HepG2 (cell line): ENCODE results near the gene LAMB2. TPM values are rescaled to one million over a fixed set of nuclear protein-coding genes. Genes with fewer than 3 reads are reported as not detected.

Experiments used
- ATAC-seq: fragments of 200-7000 bp; cut with Tn5 transposase; 3 replicates; pipeline ENCODE4 v1.9.1; 2020; ENCODE audit warnings: mild to moderate bottlenecking, moderate library complexity
- BruUV-seq: library from RNA; stranded (reverse); fragments of 400-500 nt; replicated peaks from 2 replicates; lab custom pipeline; 2021; lab: Mats Ljungman, UMichigan
- CTCF ChIA-PET: fragments of 300-600 bp; formaldehyde crosslinking; extraction: SDS; loops from one replicate; lab custom pipeline; 2021; ENCODE audit warnings: low total read pairs, inconsistent platforms, low intra/inter-chr PET ratio; lab: Yijun Ruan, JAX
- POLR2A ChIA-PET: fragments of 350-600 bp; sonication (Branson Sonifier 250); formaldehyde crosslinking; loops from one replicate; lab custom pipeline; 2020; ENCODE audit warnings: antibody characterized with exemption, inconsistent platforms; lab: Yijun Ruan, JAX
- DNase-seq: peaks from one replicate; pipeline ENCODE4 v3.0.0-alpha.2; 2015; ENCODE audit warnings: low spot score
- FAIRE-seq: peaks from 3 replicates; lab custom pipeline; 2011; peaks lifted over from hg19 to GRCh38; lab: Jason Lieb, UNC
- H2AFZ ChIP-seq: one replicate; pipeline ENCODE4 v1.6.1; 2011; ENCODE audit warnings: low read length, inconsistent platforms
- H3K27ac ChIP-seq: fragments of 300-600 bp; 3 replicates; pipeline ENCODE4 v1.8.0; 2011; ENCODE audit warnings: mixed run types, mild to moderate bottlenecking, mixed read lengths, low read length, inconsistent platforms; ENCODE audit not compliant: insufficient read depth; ENCODE audit errors: extremely low read length
- H3K27me3 ChIP-seq, 2 experiments: fragments of 200-600 bp in 1 of 2; 2 replicates in 1 of 2; 3 replicates in 1 of 2; pipeline versions ENCODE4 v1.6.0 to v1.8.0; 2011; ENCODE audit warnings: low read length in 2 of 2, mild to moderate bottlenecking in 2 of 2, moderate library complexity in 2 of 2, inconsistent platforms in 1 of 2; ENCODE audit not compliant: insufficient read depth in 2 of 2, control insufficient read depth in 1 of 2
- H3K36me3 ChIP-seq, 2 experiments: fragments of 200-600 bp in 1 of 2; replicated peaks in 1 of 2; 2 replicates in 1 of 2; 3 replicates in 1 of 2; pipeline versions ENCODE4 v1.5.1 to v1.8.0; 2011; ENCODE audit warnings: low read length in 2 of 2, inconsistent platforms in 1 of 2; ENCODE audit not compliant: insufficient read depth in 2 of 2, control insufficient read depth in 1 of 2
- H3K4me1 ChIP-seq: 2 replicates; pipeline ENCODE4 v1.5.1; 2012; ENCODE audit warnings: low read length, inconsistent platforms; ENCODE audit not compliant: insufficient read depth
- H3K4me2 ChIP-seq: 2 replicates; pipeline ENCODE4 v1.6.0; 2011; ENCODE audit warnings: low read depth, low read length, inconsistent platforms
- H3K4me3 ChIP-seq, 3 experiments: fragments of 200-600 bp in 1 of 3; sonication (generic), shearing (Covaris generic) in 1 of 3; replicated peaks in 1 of 3; 2 replicates each; pipeline ENCODE4 v1.5.1; 2011 to 2016; ENCODE audit warnings: low read length in 3 of 3, inconsistent platforms in 2 of 3, low read depth in 2 of 3, mild to moderate bottlenecking in 2 of 3, control low read depth in 1 of 3, mixed read lengths in 1 of 3; ENCODE audit not compliant: insufficient read depth in 1 of 3
- H3K79me2 ChIP-seq: one replicate; pipeline ENCODE4 v1.6.1; 2011; ENCODE audit warnings: low read length, inconsistent platforms; ENCODE audit not compliant: insufficient read depth
- H3K9ac ChIP-seq: 2 replicates; pipeline ENCODE4 v1.6.0; 2011; ENCODE audit warnings: mild to moderate bottlenecking, low read depth, low read length, inconsistent platforms; ENCODE audit not compliant: insufficient read depth
- H3K9me3 ChIP-seq: 2 replicates; pipeline ENCODE4 v1.5.1; 2012; ENCODE audit warnings: mild to moderate bottlenecking, low read length
- H4K20me1 ChIP-seq: 2 replicates; pipeline ENCODE4 v1.6.0; 2011; ENCODE audit warnings: inconsistent platforms, mild to moderate bottlenecking, low read length, moderate library complexity; ENCODE audit not compliant: insufficient read depth
- AGO2 ChIP-seq: fragments of 200-400 bp; formaldehyde crosslinking; optimal IDR thresholded peaks from 2 replicates; pipeline ENCODE3; 2017; ENCODE audit warnings: mild to moderate bottlenecking, low read depth, low read length, moderate library complexity
- AKAP8 ChIP-seq: sonication (generic); formaldehyde crosslinking; IDR thresholded peaks from 2 replicates; pipeline ENCODE4 v1.5.1; 2020; ENCODE audit warnings: mild to moderate bottlenecking, missing genetic modification reagents
- GLI4 ChIP-seq: sonication (generic); formaldehyde crosslinking; IDR thresholded peaks from 2 replicates; pipeline ENCODE4 v1.5.1; 2020; ENCODE audit warnings: missing genetic modification reagents, mild to moderate bottlenecking, moderate library complexity, borderline replicate concordance
- GPN1 ChIP-seq: sonication (generic); formaldehyde crosslinking; IDR thresholded peaks from 2 replicates; pipeline ENCODE4 v1.5.1; 2020; ENCODE audit warnings: missing genetic modification reagents, borderline replicate concordance
- GTF3A ChIP-seq: sonication (generic); formaldehyde crosslinking; conservative IDR thresholded peaks from 2 replicates; pipeline ENCODE4 v1.4.0; 2020; ENCODE audit warnings: mild to moderate bottlenecking, missing genetic modification reagents
- KLF11 ChIP-seq: IDR thresholded peaks from 2 replicates; pipeline ENCODE4 v1.6.1; 2016; ENCODE audit warnings: missing compliant biosample characterization
- KLF13 ChIP-seq: sonication (generic); formaldehyde crosslinking; IDR thresholded peaks from 2 replicates; pipeline ENCODE4 v1.4.0; 2020; ENCODE audit warnings: mild to moderate bottlenecking, missing genetic modification reagents
- MAX ChIP-seq: IDR thresholded peaks from 2 replicates; pipeline ENCODE4 v1.6.1; 2012; ENCODE audit warnings: inconsistent platforms
- THAP7 ChIP-seq: sonication (generic); formaldehyde crosslinking; IDR thresholded peaks from 2 replicates; pipeline ENCODE4 v1.8.1; 2023; ENCODE audit warnings: mild to moderate bottlenecking, missing genetic modification reagents
- XRCC5 ChIP-seq: fragments of 200-400 bp; formaldehyde crosslinking; optimal IDR thresholded peaks from 2 replicates; pipeline ENCODE3; 2017; ENCODE audit warnings: mild to moderate bottlenecking, low read length
- ZFP90 ChIP-seq: sonication (generic); formaldehyde crosslinking; IDR thresholded peaks from 2 replicates; pipeline ENCODE4 v1.8.0; 2022; ENCODE audit warnings: missing genetic modification reagents, mild to moderate bottlenecking, inconsistent platforms, borderline replicate concordance
- ZMYM4 ChIP-seq: sonication (generic); formaldehyde crosslinking; IDR thresholded peaks from 2 replicates; pipeline ENCODE4 v1.8.1; 2023; ENCODE audit warnings: mild to moderate bottlenecking, missing genetic modification reagents
- ZNF34 ChIP-seq: sonication (generic); formaldehyde crosslinking; IDR thresholded peaks from 2 replicates; pipeline ENCODE4 v1.4.0; 2020; ENCODE audit warnings: mild to moderate bottlenecking, missing genetic modification reagents, borderline replicate concordance
- ZNF556 ChIP-seq: sonication (generic); formaldehyde crosslinking; IDR thresholded peaks from 2 replicates; pipeline ENCODE4 v1.4.0; 2020; ENCODE audit warnings: mild to moderate bottlenecking, missing genetic modification reagents, borderline replicate concordance
- ZNF574 ChIP-seq: sonication (generic); formaldehyde crosslinking; IDR thresholded peaks from 2 replicates; pipeline ENCODE4 v1.4.0; 2020; ENCODE audit warnings: missing genetic modification reagents
- ZNF790 ChIP-seq: sonication (generic); formaldehyde crosslinking; IDR thresholded peaks from 2 replicates; pipeline ENCODE4 v1.8.0; 2022; ENCODE audit warnings: missing genetic modification reagents, mild to moderate bottlenecking, borderline replicate concordance
- WGBS: methylation state at CpG from one replicate; pipeline ENCODE4 v1.1.6; 2017; ENCODE audit warnings: low lambda C conversion rate; 5-methylcytosine and 5-hydroxymethylcytosine counted together
- in situ Hi-C: cut with HindIII; loops from 2 replicates; pipeline ENCODE4 v1.10.0; 2017; ENCODE audit warnings: low pct_unique_long_range_greater_than_20kb; ENCODE audit not compliant: extremely low pct_ligation_motif_present
- intact Hi-C: fragments of 100-400 bp; cut with micrococcal nuclease; formaldehyde crosslinking; loops from one replicate; pipeline ENCODE4 v1.10.0; 2022; ENCODE audit not compliant: unreplicated experiment
- polyA plus RNA-seq, 8 experiments: library from polyadenylated mRNA; depleted of rRNA in 3 of 8; stranded (reverse) in 7 of 8; unstranded in 1 of 8; fragments of >200 nt; fragmentation: Illumina TruSeq in 4 of 8; extraction: Trizol in 4 of 8; gene quantifications; 2 replicates each; pipeline versions ENCODE4 v1.2.1 to v1.2.3, GENCODE V29; 2011 to 2016; ENCODE audit warnings: low read depth in 4 of 8, missing spikeins in 1 of 8, mixed read lengths in 1 of 8; ENCODE audit not compliant: insufficient read depth in 1 of 8
- total RNA-seq, 5 experiments: library from RNA; depleted of rRNA; stranded (reverse); fragments of >200 nt; fragmentation: Illumina TruSeq; extraction: Trizol; gene quantifications; 2 replicates each; pipeline ENCODE4 v1.2.3, GENCODE V29; 2016; ENCODE audit warnings: low read depth in 1 of 5

LAMB2 gene
- total and polyA plus RNA-seq, 2 of the 13 experiments (the other 11 are each of a cell fraction or from before 2014, with no cell fraction given), result 208 to 443 TPM

DNA sequence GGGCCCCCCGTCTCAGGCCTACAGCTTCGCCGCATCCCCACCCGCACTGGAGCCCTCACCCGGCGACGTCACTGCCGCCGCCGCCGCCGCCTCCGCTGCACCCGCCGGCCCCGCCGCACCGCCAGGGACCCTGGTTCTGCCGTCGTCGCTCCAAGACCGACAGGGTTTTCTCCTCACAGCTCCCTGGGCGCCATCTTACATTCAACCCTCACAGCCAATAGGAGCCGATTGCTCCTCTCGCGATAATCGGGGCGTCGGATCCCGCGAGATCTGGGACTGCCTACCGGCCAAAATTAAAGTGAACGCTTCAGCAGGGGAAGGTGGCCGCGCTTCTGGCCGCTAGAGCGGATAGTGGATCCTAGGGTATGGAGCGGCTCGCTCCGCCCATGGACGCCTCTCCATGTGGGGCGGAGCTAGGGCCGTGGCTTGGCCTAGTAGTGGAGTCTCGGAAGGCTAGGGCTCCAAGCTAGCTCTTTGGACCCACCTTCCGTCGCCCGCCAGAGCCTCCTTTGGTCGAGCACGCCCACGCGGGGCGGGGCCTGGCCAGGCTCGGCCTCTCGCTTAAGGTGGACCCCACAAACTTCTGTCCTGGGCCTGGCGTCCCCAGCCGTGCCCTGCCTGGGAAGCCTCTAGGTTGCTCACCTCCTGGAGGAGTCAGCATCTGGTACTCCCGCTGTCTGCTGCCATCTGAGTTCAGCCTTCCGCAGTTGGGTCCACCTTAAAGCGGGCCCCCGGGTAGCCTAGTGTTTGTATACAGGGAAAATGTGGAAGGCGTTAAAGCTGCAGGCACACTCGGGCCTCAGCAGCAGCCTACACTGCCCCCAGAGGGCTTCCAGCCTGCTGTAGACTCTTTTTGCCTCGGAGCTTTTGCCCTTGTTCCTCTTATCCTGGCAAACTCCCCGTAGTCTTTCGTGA lies 38.7 kb downstream of the LAMB2 start, which contains the start of gene QRICH1 (continued):
- 0 out of 2 replicates have a peak, but pooled peaks have one; percentile 13 for TF ChIP-seq ZNF34 (CRISPR knock-in tag)
- no peak; the same call in 1 of the 2 replicates for TF ChIP-seq KLF11
- TF ChIP-seq GTF3A, result no peak; the same call in none of the 2 replicates
- peak; percentile 90 for TF ChIP-seq XRCC5
- peak; percentile 81 for TF ChIP-seq ZMYM4 (CRISPR knock-in tag)
- peak; percentile 79 for TF ChIP-seq MAX

GRCh38 chr3:49092938-49093852 lies 39.7 kb downstream of the LAMB2 start:
- peak overlapping the region; percentile 83 for H3K4me2 ChIP-seq
- H3K27me3 ChIP-seq, result no peaks in the 10 kb centered on the region; a peak in 1 of 5 replicates
- TSS peak; percentile 86 for BruUV-seq
- intact Hi-C loops, result loop anchor here (5.0 kb wide), 3 partner anchors 39 to 319 kb away; partner anchors contain the start of genes LAMB2, NDUFAF3, RHOA and TCTA
- peaks cover 49% of the 10 kb centered on the region for H3K79me2 ChIP-seq
- ChIA-PET POLR2A (interaction anchor here (0.5 to 4.1 kb wide), 34 partner anchors 8 to 847 kb away, joined by 3 to 91 read pairs (median 6); partner anchors contain the start of genes AMT, CCDC71, DAG1 and DALRD3), CTCF (no interaction called here)
- H3K4me3 ChIP-seq, result peak overlapping the region; percentile 96 to 100 (median 99)
- DNase-seq, result peak; percentile 65
- peaks cover 36% of the 10 kb centered on the region for H4K20me1 ChIP-seq
- peaks cover 8 to 18% of the 10 kb centered on the region in 2 experiments; a peak in 4 of 5 replicates for H3K36me3 ChIP-seq
- peak; percentile 36 for ATAC-seq
- no peaks in the 10 kb centered on the region for H3K9me3 ChIP-seq
- peaks cover 29% of the 10 kb centered on the region for H3K4me1 ChIP-seq
- peak overlapping the region; percentile 99 for H3K9ac ChIP-seq
- H3K27ac ChIP-seq, result peak overlapping the region; percentile 98
- FAIRE-seq, result peak; percentile 12
- in situ Hi-C loops, result no loop called here
- WGBS, result under 1% methylated on average over 26 of the region's 86 CpGs
- H2AFZ ChIP-seq, result no peak overlapping the region
- no peak for TF ChIP-seq GLI4 (CRISPR knock-in tag)
- TF ChIP-seq AKAP8 (CRISPR knock-in tag), result no peak
- peak; percentile 72 for TF ChIP-seq AGO2
- TF ChIP-seq KLF13 (CRISPR knock-in tag), result no peak
- TF ChIP-seq GPN1 (CRISPR knock-in tag), result no peak
- TF ChIP-seq THAP7 (CRISPR knock-in tag), result no peak
- 0 out of 2 replicates have a peak, but pooled peaks have one; percentile 41 for TF ChIP-seq ZFP90
- TF ChIP-seq ZNF790, result no peak
- no peak for TF ChIP-seq ZNF574 (CRISPR knock-in tag)
- TF ChIP-seq ZNF556, result peak; percentile 68; the same call in 1 of the 2 replicates
